ENCODE measurements around the gene SNURF. TPM values are rescaled to one million over a fixed set of nuclear protein-coding genes. Genes with fewer than 3 reads are reported as not detected.

SNURF gene
- polyA plus RNA-seq, 3 donors = 1.4 to 3.5 (median 2.8) TPM

DNA sequence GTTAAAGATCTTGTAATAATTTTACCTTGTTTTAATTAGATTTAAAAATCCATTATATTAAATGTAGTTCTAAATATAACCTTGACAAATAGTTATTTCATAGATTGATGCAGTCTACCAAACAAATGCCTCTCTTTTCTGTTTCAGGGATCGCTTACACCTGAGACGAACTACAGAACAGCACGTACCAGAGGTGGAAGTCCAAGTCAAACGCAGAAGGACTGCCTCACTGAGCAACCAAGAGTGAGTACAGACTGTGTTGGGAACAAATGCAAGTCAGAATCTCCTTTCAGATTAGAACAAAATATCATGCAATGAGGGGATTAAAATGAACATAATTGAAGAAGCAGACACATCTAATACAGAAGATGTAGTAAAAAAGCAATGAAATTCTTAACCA is 7.2 kb downstream of the SNURF start:
- H3K36me3 Mint-ChIP-seq = peaks cover 16 to 28% of the 10 kb centered on the region in 2 donors
- WGBS (ENCODE audit: insufficient coverage) = no CpG with 5 or more reads among the region's 4 CpGs
- Histone ChIP-seq H3K9ac (ENCODE audit: insufficient read depth, low read length, poor library complexity, severe bottlenecking) (no peak overlapping the region), H3K4me2 (replicated peaks; ENCODE audit: extremely low read depth, low read length, poor library complexity, severe bottlenecking) (no peak overlapping the region), H4K20me1 (ENCODE audit: insufficient read depth, low read length) (no peaks in the 10 kb centered on the region), H3K4me1 (ENCODE audit: control insufficient read depth in 1 of 2, insufficient read depth in 2 of 2, low read length in 2 of 2) (peaks cover 0 to 8% of the 10 kb centered on the region in 2 donors), H2AFZ (ENCODE audit: insufficient read depth, low read depth, low read length, poor library complexity, severe bottlenecking) (no peak overlapping the region), H3K27me3 (ENCODE audit: control insufficient read depth in 2 of 2, insufficient read depth in 2 of 2, low read length in 2 of 2) (no peaks in the 10 kb centered on the region), H3K4me3 (replicated peaks in 1 of 3; ENCODE audit: low read depth in 2 of 3, low read length in 3 of 3) (no peak overlapping the region), H3K36me3 (replicated peaks in 1 of 2; ENCODE audit: control insufficient read depth in 1 of 2, insufficient read depth in 2 of 2, low read length in 2 of 2) (peaks cover 2 to 4% of the 10 kb centered on the region in 2 donors), H3K27ac (ENCODE audit: low read depth in 1 of 2, low read length in 2 of 2) (no peak overlapping the region), H3K79me2 (ENCODE audit: insufficient read depth, low read length) (no peaks in the 10 kb centered on the region), H3K9me3 (replicated peaks in 1 of 2; ENCODE audit: control insufficient read depth in 1 of 2, insufficient read depth in 1 of 2, low read length in 2 of 2) (peaks cover 28 to 41% of the 10 kb centered on the region in 2 donors)
- peaks cover 13 to 38% (median 22%) of the 10 kb centered on the region in 7 donors for H3K9me3 Mint-ChIP-seq
- H3K27ac Mint-ChIP-seq = no peak overlapping the region
- H3K4me1 Mint-ChIP-seq = peaks cover 6% of the 10 kb centered on the region
- no peak for TF ChIP-seq CTCF (IDR thresholded peaks at IDR 0.05)
- H3K27me3 Mint-ChIP-seq (ENCODE audit: low read depth in 3 of 3) = peaks cover 0 to 4% (median 0%) of the 10 kb centered on the region in 3 donors
- intact Hi-C loops (cut with micrococcal nuclease) = no loop called here
- H3K4me3 Mint-ChIP-seq = no peak overlapping the region
- DNase-seq = no peak

DNA sequence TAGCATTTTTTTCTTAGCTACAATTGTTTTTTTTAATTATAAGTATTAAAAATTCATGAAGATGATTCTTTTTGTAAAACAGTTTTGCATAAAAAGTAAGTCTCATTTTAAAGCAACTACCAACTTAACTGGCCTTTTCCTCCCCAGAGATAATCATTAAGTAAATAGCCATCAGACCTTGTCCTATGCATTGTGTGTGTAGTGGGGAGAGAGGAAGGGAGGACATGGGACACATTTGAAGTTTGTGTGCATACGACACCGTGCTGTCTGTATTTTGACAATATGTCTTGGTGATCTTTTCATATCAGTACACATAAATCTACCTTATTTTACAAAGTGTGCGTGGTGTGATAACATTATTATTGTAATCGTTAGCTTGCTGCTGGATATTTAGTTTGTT is 8.1 kb downstream of the SNURF start:
- Histone ChIP-seq H3K27me3 (ENCODE audit: control insufficient read depth in 2 of 2, insufficient read depth in 2 of 2, low read length in 2 of 2) (no peaks in the 10 kb centered on the region), H3K4me1 (ENCODE audit: control insufficient read depth in 1 of 2, insufficient read depth in 2 of 2, low read length in 2 of 2) (peaks cover 0 to 8% of the 10 kb centered on the region in 2 donors), H3K4me3 (replicated peaks in 1 of 3; ENCODE audit: low read depth in 2 of 3, low read length in 3 of 3) (no peak overlapping the region), H3K79me2 (ENCODE audit: insufficient read depth, low read length) (no peaks in the 10 kb centered on the region), H3K9ac (ENCODE audit: insufficient read depth, low read length, poor library complexity, severe bottlenecking) (no peak overlapping the region), H3K36me3 (replicated peaks in 1 of 2; ENCODE audit: control insufficient read depth in 1 of 2, insufficient read depth in 2 of 2, low read length in 2 of 2) (peaks cover 2 to 4% of the 10 kb centered on the region in 2 donors), H3K9me3 (replicated peaks in 1 of 2; ENCODE audit: control insufficient read depth in 1 of 2, insufficient read depth in 1 of 2, low read length in 2 of 2) (peaks cover 33 to 44% of the 10 kb centered on the region in 2 donors), H2AFZ (ENCODE audit: insufficient read depth, low read depth, low read length, poor library complexity, severe bottlenecking) (no peak overlapping the region), H3K4me2 (replicated peaks; ENCODE audit: extremely low read depth, low read length, poor library complexity, severe bottlenecking) (no peak overlapping the region), H4K20me1 (ENCODE audit: insufficient read depth, low read length) (no peaks in the 10 kb centered on the region), H3K27ac (ENCODE audit: low read depth in 1 of 2, low read length in 2 of 2) (no peak overlapping the region)
- Mint-ChIP-seq H3K27me3 (ENCODE audit: low read depth in 3 of 3) (peaks cover 0 to 4% (median 0%) of the 10 kb centered on the region in 3 donors), H3K36me3 (peaks cover 21 to 34% of the 10 kb centered on the region in 2 donors), H3K27ac (no peak overlapping the region), H3K9me3 (peaks cover 13 to 41% (median 24%) of the 10 kb centered on the region in 7 donors), H3K4me3 (no peak overlapping the region), H3K4me1 (peaks cover 6% of the 10 kb centered on the region)
- WGBS (ENCODE audit: insufficient coverage) = no CpG with 5 or more reads among the region's 4 CpGs
- intact Hi-C loops (cut with micrococcal nuclease) = no loop called here
- no peak for TF ChIP-seq CTCF (IDR thresholded peaks at IDR 0.05)
- no peak for DNase-seq
